GM21515 (cell line): ENCODE data around the gene FCAMR.
"Not testable (repeated sequence)": the region's sequence is repeated elsewhere in the genome, so short reads cannot be mapped to it uniquely, and the experiment has no call there.

Experiments used
- ATAC-seq: cut with Tn5 transposase; IDR thresholded peaks from one replicate; pipeline ENCODE4 v1.9.1; 2021; ENCODE audit not compliant: unreplicated experiment

Gene FCAMR

GRCh38 chr1:206933333-206933945, 36.8 kb downstream of the FCAMR start:
- no peak for ATAC-seq

GRCh38 chr1:206932177-206932576, 38.1 kb downstream of the FCAMR start:
- no peak for ATAC-seq

GRCh38 chr1:206931709-206932108, 38.6 kb downstream of the FCAMR start:
- ATAC-seq = no peak

- ATAC-seq = peak; percentile 61
Measured at GRCh38 chr1:206930210-206930798, 40.0 kb downstream of the FCAMR start.

GRCh38 chr1:206929524-206929923, 40.7 kb downstream of the FCAMR start:
- ATAC-seq = no peak

GRCh38 chr1:206926286-206926685, 44.0 kb downstream of the FCAMR start:
- no peak for ATAC-seq

GRCh38 chr1:206925106-206925736, 45.0 kb downstream of the FCAMR start:
- ATAC-seq = peak; percentile 54

GRCh38 chr1:206924592-206925105, 45.6 kb downstream of the FCAMR start:
- ATAC-seq = no peak

- not testable (repeated sequence) for ATAC-seq
Measured at GRCh38 chr1:206923961-206924557, 46.2 kb downstream of the FCAMR start.

- peak; percentile 51 for ATAC-seq
Measured at GRCh38 chr1:206923009-206923960, 47.0 kb downstream of the FCAMR start.

GRCh38 chr1:206922524-206922923, 47.7 kb downstream of the FCAMR start:
- no peak for ATAC-seq

- ATAC-seq = no peak
Measured at GRCh38 chr1:206921772-206922265, 48.4 kb downstream of the FCAMR start, which contains the start of gene FCMR. Gene FCMR, minus strand, starts transcription at chr1:206921941. Its CDS starts 87 bp downstream, at chr1:206921854.

- ATAC-seq = no peak
Measured at GRCh38 chr1:206918076-206918475, 52.2 kb downstream of the FCAMR start.

GRCh38 chr1:206916000-206916709, 54.1 kb downstream of the FCAMR start:
- ATAC-seq = no peak

GRCh38 chr1:206915030-206915735, 55.1 kb downstream of the FCAMR start:
- no peak for ATAC-seq

- ATAC-seq = no peak
Measured at GRCh38 chr1:206913766-206914537, 56.3 kb downstream of the FCAMR start.

GRCh38 chr1:206912445-206913095, 57.7 kb downstream of the FCAMR start:
- no peak for ATAC-seq
